ENCODE results near the gene TLR1.
"Not testable (repeated sequence)": the region's sequence is repeated elsewhere in the genome, so short reads cannot be mapped to it uniquely, and the experiment has no call there.

Gene TLR1, protein sequence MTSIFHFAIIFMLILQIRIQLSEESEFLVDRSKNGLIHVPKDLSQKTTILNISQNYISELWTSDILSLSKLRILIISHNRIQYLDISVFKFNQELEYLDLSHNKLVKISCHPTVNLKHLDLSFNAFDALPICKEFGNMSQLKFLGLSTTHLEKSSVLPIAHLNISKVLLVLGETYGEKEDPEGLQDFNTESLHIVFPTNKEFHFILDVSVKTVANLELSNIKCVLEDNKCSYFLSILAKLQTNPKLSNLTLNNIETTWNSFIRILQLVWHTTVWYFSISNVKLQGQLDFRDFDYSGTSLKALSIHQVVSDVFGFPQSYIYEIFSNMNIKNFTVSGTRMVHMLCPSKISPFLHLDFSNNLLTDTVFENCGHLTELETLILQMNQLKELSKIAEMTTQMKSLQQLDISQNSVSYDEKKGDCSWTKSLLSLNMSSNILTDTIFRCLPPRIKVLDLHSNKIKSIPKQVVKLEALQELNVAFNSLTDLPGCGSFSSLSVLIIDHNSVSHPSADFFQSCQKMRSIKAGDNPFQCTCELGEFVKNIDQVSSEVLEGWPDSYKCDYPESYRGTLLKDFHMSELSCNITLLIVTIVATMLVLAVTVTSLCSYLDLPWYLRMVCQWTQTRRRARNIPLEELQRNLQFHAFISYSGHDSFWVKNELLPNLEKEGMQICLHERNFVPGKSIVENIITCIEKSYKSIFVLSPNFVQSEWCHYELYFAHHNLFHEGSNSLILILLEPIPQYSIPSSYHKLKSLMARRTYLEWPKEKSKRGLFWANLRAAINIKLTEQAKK

DNA sequence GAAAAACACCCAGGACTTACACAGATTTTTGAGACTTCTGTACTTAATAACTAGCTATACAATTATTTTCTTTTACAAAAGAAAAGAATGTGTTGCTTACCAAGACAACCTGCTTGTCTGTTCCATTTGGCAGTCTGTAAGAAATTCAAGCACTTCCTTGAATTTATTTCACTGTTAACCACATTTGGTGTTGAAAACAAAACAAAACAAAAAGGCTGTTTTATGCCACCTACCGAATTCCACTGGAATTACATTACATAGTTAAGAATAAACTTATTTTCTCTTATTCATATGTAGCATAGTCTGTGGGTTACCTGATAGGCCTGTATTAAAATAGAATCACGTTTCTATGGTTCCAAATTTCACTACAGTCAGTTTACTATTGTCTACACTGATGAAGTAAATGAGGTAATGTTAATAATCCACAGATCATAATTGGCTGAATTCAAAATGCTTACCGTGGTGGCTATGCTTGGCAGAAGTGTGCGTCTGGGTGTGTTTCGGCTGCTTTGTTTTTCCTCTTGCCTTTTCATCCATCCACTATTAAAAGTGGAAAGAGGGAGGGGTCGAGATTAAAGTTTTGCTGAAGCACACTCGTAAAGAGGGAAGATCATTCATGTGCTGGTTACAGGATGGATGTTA is at the start of gene TLR1:
Gene TLR1, minus strand, starts transcription at position 138 of the 642 bp plus-strand sequence. CDS start 5,960 bp downstream, outside the sequence.
- no peak for DNase-seq

DNA sequence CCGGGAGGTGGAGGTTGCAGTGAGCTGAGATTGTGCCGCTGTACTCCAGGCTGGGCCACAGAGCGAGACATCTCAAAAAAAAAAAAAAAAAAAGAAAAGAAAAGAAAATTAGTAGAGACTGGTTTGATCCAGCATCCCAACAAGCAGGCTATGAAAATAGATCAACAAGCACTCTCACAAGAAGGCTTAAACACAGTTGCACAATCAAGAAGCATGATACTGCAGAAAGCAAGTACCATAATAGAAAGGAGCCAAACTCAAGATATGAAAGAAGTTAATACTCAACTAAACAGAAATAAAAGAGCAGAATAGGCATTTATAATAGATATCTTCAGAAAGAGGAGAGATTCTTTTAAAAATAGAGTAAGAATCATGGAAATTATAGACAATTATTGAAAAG is 41.4 kb upstream of the TLR1 start:
- no peak for DNase-seq

DNA sequence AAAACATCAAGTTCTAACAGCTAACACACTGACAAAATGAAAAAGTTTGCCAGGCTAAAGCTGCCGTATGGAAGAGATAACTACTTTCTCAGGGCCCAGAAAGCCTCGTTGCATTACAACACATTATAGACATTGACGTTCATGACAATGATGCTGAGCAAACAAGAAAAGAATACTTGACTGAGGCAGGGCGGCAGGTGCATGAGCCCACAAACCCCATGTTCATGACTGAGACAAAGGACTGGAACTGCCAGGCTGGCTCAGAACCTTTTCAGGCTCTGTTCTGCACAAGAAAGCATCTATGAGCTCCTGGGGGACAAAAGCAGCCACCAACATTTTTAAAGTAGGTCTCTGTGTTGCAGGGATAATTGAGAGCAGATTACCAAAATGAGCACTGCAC is 38.4 kb upstream of the TLR1 start:
- DNase-seq, result peak; percentile 41 to 60

DNA sequence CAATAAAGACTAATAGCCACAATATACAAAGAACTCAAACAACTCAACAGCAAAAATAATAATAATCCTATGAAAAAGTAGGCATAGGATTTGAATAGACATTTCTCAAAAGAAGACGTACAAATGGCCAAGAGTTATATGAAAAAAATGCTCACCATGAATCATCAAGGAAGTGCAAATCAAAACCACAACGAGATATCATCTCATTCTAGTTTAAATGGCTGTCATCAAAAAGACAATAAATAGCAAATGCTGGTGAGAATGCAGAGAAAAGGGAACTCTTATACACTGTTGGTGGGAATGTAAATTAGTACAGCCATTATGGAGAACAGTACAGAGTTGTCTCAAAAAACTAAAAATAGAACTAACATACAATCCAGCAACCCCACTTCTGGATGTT is 33.3 kb upstream of the TLR1 start:
- DNase-seq, result no peak

DNA sequence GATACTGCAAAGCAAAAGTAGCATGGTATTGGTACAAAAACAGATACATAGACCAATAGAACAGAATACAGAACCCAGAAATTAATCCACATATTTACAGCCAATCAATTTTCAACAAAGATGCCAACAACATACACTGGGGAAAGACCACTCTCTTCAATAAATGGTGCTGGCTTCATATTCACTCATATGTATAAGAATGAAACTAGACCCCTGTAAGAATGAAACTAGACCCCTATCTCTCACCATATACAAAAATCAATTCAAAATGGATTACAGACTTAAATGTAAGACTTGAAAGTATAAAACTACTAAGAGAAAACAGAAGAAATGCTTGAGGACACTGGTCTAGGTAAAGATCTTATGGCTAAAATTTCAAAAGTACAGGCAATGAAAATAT is 32.7 kb upstream of the TLR1 start:
- DNase-seq, result no peak

DNA sequence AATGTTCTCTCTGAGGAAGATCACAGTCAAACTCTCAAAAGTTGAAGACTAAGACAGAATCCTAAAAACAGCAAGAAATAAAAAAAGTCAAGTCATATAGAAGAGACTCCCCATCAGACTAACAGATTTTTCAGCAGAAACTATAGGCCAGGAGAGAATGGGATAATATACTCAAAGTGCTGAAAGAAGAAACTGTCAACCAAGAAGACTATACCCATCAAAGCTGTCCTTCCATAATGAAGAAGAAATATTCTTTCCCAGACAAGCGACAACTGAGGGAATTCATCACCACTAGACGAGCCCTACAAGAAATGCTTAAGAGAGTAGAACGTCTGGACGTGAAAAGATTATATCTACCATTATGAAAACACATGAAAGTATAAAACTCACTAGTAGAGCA is 30.0 kb upstream of the TLR1 start:
- no peak for DNase-seq

DNA sequence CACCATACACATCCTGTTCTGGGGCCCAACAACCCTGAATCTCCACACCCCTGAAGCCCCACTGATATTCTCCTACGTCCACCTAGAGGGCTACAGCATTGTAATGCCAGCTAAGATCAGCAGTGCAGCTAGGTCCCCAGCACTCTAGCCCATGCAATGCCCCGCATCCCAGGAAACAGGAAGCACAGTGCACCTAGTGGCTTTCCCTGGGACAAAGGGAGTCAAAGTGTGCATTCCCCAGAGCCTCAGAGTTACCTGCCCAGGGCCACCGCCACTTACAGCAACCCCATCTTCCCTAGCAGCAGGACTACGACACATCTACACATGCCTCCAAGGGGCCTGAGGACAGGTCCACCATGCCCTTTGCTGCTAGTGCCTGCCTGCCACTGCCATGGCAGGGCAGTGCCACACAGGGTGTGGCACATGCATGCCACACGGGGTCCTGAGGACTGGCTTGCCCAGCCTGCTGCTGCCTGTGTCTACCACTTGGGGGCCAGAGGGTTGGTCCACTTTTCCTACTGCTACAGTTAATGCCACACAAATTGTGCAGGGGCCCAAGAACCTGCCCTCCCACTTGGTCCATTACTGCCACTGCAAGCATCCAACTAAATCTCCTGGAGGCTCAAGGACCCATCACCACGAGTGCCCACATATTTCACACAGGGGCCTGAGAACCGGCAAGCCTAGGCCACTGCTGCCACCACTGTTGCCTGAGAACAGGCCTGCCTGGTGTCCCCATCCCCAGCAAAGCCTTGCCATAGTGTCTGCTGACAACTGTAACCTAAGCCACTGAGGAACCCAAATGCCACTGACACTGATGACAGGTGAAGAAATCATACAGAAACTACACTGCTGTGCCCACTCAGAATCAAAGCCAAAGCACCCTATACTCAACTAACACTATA is 28.3 kb upstream of the TLR1 start:
- no peak for DNase-seq

DNA sequence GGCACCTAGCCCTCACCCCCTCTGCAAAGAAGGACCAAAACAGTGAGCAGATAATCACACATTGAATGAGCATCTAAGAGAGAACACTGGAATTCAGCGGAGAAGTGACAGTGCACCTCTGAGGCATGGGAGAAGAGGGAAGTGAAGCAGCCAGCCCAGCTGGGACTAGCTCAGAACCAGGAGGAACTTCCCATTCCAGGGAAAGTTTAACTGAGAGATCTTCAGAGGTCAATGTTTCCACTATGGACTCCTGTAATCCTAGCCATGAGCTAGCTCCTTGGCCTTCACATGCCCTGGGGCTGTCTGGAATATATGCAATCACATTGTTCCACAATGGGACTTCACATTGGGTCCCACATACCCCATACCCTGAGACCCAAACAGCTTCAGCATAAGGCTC is 27.6 kb upstream of the TLR1 start:
- no peak for DNase-seq

DNA sequence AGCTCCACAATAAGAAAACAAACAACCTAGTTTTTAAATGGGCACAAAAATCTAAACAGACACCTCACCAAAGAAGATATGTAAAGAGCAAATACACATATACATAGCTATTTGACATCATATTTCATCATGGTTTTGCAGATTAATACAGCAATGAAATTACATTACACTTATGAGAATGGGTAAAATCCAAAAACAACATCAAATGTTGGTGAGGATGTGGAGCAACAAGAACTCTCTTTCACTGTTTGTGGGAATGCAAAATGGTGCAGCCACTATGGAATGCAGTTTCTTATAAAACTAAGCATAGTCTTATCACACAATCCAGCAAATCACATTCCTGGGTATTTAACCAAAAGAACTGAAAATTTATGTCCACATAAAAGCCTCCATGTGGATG is 27.1 kb upstream of the TLR1 start:
- DNase-seq, result no peak

DNA sequence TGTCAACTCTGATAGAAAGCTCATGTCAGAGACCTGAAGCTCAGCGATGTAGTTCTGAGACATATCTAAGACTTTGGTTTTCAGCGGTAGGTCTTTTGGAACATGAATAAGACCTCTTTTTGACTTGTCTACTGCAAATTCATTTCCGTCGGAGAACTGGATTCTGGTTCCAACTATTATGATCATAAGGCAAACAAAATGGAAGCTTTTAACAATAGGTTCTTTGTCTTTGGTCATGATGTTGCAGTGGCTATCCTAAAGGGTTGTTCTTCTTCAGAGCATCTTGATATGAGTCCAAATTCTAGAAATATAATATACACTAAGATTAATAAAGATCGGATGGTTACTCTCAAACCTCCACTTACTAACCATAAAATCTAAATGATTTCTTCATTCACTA is 24.6 kb upstream of the TLR1 start:
- no peak for DNase-seq

DNA sequence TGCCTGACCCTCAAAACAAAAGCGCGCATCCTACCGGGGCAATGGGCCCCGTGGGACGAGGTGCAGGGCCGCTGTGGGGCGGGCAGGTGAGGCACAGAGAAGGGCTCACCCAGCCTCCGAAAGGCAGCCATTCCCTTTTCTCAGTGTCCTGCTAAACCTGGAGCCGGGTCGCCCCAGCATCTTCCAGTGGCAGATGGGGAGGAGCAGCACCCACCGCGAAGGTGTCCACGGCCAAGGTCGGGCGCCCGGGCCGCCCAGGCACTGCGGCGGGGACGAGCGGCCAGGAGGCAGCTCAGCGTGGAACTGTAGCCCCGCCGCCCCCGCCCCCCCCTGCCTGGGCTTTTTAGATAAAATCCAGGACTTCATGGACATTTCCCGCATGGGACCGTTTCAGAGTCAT is 19.2 kb upstream of the TLR1 start:
- DNase-seq, result no peak

DNA sequence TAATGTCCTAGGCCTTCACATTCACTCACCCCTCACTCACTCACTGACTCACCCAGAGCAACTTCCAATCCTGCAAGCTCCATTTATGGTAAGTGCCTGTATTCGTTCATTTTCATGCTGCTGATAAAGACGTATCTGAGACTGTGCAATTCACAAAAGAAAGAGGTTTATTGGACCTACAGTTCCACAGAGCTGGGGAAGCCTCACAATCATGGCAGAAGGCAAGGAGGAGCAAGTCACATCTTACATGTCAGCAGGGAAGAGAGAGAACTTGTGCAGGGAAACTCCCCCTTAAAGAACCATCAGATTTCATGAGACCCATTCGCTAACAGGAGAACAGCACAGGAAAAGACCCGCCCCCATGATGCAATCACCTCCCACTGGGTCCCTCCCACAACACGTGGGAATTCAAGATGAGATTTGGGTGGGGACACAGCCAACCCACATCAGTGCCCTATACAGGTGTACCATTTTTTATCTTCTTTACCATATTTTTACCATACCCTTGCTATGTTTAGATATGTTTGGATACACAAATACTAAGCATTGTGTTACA is 18.2 kb upstream of the TLR1 start:
- no peak for DNase-seq

DNA sequence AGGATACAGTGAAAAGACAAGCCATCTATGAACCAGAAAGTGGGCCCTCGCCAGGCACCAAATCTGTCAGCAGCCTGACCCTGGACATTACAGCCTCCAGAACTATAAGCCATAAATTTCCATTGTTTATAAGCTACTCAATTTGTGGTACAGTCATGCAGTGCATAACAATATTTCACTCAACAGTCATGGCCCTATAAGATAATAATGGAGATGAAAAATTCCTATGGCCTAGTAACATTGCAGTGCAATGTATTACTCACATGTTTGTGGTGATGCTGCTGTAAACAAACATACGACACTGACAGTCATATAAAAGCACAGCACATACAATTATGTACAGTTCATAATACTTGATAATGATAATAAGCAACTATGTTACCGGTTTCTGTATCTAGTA is 17.1 kb upstream of the TLR1 start:
- no peak for DNase-seq

DNA sequence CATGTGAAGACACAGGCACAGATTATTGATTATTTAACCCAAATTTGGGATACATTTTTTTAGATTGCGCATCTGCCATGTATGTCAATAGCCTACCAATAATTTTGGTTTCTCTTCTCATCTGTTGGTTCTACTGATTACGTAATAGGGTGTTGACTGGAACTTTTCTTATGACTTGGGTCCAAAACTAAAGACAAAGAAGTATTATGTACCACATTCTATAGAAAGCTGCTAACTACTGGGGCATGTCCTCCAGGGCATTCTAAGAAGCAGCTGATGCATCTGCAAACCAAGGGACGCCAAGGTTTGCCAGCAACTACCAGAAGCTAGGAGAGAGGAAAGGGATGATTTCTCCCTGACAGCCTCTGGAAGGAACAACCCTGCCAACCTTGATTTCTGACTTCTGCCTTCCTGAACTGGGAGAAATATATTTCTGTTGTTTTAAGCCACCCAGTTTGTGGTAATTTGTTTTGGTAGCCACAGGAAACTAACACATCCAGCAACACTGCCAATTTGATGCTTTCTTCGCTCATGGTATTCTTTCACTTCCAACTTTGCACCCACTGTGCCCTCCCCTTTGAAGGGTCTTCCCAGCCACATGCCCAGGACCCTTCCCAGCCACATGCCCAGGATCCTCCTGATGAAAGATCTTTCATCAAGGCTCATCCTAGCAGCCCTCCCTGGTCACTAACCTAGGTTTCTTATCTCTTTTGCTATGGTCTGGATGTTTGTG is 15.9 kb upstream of the TLR1 start:
- DNase-seq, result no peak

DNA sequence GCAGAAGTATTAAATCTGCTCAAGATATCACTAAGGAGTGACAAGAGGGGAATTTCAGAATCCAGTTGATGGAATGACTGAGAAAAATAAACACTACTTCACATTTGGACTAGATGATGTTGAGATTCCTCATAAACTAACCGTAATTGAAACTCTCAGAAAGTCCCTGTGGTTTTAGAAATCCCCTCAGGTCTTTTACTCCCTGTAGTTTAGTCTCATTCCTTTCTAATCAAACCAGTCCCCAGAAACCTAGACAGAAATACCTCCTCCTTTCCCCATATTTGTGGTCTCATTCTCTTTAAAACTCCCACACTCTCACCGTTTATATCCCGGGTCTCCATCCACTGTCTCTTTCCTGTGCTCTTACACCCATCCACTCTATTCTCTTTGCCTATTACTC is 15.0 kb upstream of the TLR1 start:
- DNase-seq, result no peak

DNA sequence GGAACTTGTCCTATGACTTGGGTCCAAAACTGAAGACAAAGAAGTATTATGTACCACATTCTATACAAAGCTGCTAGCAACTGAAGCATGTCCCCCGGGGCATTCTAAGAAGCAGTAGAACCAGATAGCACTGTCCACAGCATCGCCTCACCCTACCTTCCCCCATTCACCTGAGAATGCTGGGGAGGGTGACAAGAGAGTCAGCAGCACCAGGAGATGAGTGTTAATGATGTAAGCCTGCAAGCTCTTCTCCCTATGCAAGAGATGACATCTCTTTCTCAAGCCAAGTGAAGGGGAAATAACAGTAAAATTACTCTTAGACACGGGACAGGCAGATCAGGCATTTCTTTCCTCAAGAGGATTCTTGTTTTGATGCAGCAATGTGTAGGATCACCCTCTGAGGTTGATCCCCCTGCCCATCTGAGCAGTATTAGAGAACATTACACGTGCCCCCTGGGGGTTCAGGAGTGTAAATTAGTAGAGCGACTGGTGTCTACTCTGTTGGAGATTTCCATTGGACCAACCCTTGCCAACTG is 13.9 kb upstream of the TLR1 start:
- no peak for DNase-seq

DNA sequence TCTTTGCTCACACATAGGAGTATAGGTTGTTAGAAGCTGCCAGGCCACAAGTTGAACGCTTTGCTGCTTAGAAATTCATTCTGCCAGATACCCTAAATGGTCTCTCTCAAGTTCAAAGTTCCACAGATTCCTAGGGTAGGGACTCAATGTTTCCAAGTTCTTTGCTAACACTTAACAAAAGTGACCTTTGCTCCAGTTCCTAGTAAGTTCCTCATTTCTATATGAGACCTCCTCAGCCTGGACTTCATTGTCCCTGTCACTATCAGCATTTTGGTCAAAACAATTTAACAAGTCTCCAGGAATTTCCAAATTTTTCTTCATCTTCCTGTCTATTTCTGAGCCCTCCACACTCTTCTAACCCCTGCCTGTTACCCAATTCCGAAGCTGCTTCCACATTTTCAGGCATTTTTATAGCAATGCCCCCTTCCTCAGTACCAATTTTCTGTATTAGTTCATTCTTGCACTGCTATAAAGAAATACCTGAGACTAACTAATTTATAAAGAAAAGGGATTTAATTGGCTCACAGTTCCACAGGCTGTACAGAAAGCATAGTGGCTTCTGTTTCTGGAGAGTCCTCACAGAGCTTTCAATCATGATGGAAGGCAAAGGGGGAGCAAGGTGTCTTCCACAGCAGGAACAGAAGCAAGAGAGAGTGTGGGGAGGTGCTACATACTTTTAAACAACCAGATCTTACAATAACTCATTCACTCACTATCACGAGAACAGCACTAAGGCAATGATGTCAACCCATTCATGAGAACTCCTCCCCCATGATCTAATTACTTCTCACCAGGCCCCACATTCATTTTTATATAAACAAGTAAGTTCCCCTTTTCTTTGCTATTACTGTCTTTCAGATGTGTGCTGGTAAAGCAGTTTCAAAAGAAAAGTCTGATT is 11.5 kb upstream of the TLR1 start:
- DNase-seq, result no peak

DNA sequence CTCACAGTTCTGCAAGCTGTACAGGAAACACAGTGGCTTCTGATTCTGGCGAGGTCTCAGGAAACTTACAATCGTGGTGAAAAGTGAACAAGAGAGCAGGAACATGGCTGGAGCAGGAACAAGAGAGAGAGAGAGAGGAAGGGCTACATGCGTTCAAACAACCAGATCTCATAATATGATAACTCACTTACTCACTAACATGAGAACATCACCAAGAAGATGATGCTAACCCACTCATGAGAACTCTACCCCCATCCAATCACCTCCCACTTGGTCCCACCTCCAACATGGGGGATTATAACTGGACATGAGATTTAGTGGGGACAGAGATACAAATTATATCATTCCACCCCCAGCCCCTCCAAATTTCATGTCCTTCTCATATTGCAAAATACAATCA is 9.8 kb upstream of the TLR1 start:
- DNase-seq, result no peak

DNA sequence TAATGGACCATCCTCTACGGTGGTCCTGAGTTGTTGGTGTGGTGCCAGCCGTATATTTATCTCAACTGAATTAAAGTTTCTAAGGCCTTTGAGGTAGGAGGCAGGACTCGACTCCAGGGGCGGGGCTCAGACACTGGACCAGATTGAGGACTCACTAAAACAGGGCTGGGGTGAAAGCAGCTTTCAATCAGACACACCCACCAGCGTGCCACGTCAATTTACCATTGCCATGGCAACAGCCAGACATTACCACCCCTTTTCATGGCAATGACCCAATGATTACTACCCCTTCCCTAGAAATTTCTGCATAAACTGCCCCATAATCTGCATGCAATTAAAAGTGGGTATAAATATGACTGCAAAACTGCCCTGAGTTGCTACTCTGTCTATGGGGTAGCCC is 6.7 kb upstream of the TLR1 start:
- DNase-seq, result no peak

DNA sequence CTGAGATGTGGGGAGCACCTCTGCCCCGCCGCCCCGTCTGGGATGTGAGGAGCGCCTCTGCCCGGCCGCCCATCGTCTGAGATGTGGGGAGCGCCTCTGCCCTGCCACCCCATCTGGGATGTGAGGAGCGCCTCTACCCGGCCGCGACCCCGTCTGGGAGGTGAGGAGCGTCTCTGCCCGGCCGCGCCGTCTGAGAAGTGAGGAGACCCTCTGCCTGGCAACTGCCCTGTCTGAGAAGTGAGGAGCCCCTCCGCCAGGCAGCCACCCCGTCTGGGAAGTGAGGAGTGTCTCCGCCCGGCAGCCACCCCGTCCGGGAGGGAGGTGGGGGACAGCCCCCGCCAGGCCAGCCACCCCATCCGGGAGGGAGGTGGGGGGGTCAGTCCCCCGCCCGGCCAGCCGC is 2.9 kb upstream of the TLR1 start:
- not testable (repeated sequence) for DNase-seq

Data from SHP77 (cell line).